ENCODE measurements around the gene PEPD. TPM values are rescaled to one million over a fixed set of nuclear protein-coding genes. Genes with fewer than 3 reads are reported as not detected.

Gene PEPD
- total RNA-seq, 3 donors from 2014 or later = 42.1 to 127 (median 82.3) TPM

DNA sequence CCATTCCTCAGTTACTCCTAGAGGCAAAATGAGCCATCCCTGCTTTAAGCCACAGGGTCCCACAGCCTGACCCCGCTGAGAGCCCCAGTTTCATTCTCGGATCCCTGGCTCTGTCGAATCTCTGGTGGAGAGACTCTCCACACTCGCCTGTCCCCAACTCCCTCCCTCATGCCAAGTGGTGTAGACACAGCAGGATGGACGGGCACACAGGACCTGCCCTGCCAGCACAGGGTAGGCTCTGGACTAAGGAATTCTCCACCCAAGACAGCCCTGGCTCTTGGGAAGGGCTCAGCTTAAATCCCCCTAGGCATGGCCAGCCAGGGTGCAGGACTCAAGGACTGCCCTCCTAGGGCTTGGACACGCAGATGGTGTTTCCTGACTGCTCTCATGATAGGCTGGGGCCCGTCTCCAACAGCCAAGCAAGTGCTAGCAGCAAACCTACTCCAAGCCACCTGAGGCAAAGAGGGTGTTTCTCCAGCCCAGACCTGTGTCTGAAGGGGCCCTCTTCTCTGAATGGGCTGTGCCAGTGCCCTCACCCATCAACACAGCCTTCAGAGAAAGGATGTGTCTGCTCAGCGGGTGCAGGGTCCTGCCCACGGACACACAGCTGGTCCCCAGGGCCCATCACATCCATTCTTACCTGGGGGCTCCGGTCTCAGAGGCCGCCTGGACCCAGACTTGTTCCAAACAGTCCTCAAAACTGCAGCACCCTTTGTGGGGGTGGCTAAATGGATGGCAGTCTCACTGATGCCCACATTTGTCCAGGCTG, 65.3 kb downstream of the PEPD start:
- Histone ChIP-seq H3K36me3 (no peaks in the 10 kb centered on the region), H3K27ac (no peak overlapping the region), H3K9me3 (no peaks in the 10 kb centered on the region), H3K4me3 (no peak overlapping the region), H3K4me1 (no peaks in the 10 kb centered on the region), H3K27me3 (no peaks in the 10 kb centered on the region)
- no peak for TF ChIP-seq POLR2AphosphoS5 (IDR thresholded peaks at IDR 0.05)
- TF ChIP-seq, protein P1, sequence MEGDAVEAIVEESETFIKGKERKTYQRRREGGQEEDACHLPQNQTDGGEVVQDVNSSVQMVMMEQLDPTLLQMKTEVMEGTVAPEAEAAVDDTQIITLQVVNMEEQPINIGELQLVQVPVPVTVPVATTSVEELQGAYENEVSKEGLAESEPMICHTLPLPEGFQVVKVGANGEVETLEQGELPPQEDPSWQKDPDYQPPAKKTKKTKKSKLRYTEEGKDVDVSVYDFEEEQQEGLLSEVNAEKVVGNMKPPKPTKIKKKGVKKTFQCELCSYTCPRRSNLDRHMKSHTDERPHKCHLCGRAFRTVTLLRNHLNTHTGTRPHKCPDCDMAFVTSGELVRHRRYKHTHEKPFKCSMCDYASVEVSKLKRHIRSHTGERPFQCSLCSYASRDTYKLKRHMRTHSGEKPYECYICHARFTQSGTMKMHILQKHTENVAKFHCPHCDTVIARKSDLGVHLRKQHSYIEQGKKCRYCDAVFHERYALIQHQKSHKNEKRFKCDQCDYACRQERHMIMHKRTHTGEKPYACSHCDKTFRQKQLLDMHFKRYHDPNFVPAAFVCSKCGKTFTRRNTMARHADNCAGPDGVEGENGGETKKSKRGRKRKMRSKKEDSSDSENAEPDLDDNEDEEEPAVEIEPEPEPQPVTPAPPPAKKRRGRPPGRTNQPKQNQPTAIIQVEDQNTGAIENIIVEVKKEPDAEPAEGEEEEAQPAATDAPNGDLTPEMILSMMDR (IDR thresholded peaks at IDR 0.05) = no peak
- TF ChIP-seq POLR2A (IDR thresholded peaks at IDR 0.05) = no peak
- intact Hi-C loops (cut with DNase I; ENCODE audit: low total_unique reads) = no loop called here
- peak in 1 of 2 donors; percentile 20 for DNase-seq (ENCODE audit: low spot score in 2 of 2)

DNA sequence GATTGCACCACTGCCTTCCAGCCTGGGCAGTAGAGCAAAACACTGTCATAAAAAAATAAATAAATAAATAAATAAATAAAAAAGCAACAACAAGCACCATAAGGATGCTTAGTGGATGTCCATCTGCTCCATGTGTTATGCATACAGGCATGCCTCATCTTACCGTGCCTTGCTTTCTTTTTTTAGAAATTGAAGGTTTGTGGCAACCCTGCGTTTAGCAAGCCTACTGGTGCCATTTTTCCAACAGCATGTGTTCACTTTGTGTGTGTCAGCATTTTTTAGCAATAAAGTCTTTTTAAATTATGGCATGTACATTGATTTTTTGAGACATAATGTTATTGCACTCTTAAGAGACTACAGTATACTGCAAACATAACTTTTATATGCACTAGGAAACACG, 68.3 kb downstream of the PEPD start:
- H3K36me3 ChIP-seq = no peaks in the 10 kb centered on the region
- H3K4me3 ChIP-seq = no peak overlapping the region
- no peak overlapping the region for H3K27ac ChIP-seq
- H3K27me3 ChIP-seq = no peaks in the 10 kb centered on the region
- no peaks in the 10 kb centered on the region for H3K4me1 ChIP-seq
- DNase-seq (ENCODE audit: low spot score in 2 of 2) = no peak
- TF ChIP-seq POLR2AphosphoS5 (IDR thresholded peaks at IDR 0.05) (no peak), POLR2A (IDR thresholded peaks at IDR 0.05) (no peak)
- TF ChIP-seq, protein P1 (IDR thresholded peaks at IDR 0.05) = no peak
- intact Hi-C loops (cut with DNase I; ENCODE audit: low total_unique reads) = no loop called here
- H3K9me3 ChIP-seq = no peaks in the 10 kb centered on the region

DNA sequence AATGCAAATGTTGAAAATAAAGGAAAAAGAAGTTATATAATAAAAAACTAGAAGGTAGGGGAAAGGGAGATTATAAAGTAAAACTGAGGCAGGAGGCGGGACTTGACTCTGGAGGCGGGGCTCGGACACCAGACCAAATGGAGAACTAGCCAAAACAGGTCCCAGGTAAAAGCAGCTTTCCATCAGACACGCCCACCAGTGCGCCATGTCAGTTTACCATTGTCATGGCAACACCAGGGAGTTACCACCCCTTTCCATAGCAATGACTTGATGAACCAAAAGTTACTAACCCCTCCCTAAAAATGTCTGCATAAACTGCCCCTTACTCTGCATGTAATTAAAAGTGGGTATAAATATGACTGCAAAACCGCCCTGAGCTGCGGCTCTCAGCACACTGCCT, 70.9 kb downstream of the PEPD start:
- DNase-seq (ENCODE audit: low spot score in 2 of 2) = no peak
- no peak overlapping the region for H3K4me3 ChIP-seq
- no peaks in the 10 kb centered on the region for H3K9me3 ChIP-seq
- no peak overlapping the region for H3K27ac ChIP-seq
- TF ChIP-seq, protein P1 (IDR thresholded peaks at IDR 0.05) = no peak
- TF ChIP-seq POLR2AphosphoS5 (IDR thresholded peaks at IDR 0.05) = no peak
- no peak for TF ChIP-seq POLR2A (IDR thresholded peaks at IDR 0.05)
- no peaks in the 10 kb centered on the region for H3K27me3 ChIP-seq
- no peaks in the 10 kb centered on the region for H3K4me1 ChIP-seq
- intact Hi-C loops (cut with DNase I; ENCODE audit: low total_unique reads) = no loop called here
- no peaks in the 10 kb centered on the region for H3K36me3 ChIP-seq

DNA sequence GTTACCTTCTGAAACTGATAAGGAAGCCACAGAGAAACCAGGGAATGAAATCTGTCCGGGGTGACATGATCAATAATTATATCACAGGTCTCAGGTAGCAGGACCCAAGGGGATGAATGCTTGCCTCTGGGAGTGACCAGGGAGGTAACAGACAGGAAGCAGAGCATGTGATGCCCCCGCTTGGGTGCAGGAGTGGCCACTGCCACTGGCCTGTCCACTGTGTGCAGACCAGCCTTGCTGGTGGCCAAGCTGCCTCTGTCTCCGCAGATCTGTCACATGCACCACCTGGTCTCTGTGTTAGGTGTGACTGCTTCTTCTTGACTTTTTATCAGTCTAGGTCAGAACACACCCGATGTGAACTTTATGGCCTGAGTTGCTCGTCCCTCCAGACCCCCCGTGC, 71.8 kb downstream of the PEPD start:
- DNase-seq (ENCODE audit: low spot score in 2 of 2) = no peak
- no peaks in the 10 kb centered on the region for H3K4me1 ChIP-seq
- no peak overlapping the region for H3K4me3 ChIP-seq
- H3K27ac ChIP-seq = no peak overlapping the region
- no peaks in the 10 kb centered on the region for H3K36me3 ChIP-seq
- no peaks in the 10 kb centered on the region for H3K9me3 ChIP-seq
- no peaks in the 10 kb centered on the region for H3K27me3 ChIP-seq
- intact Hi-C loops (cut with DNase I; ENCODE audit: low total_unique reads) = no loop called here
- no peak for TF ChIP-seq POLR2AphosphoS5 (IDR thresholded peaks at IDR 0.05)
- TF ChIP-seq, protein P1 (IDR thresholded peaks at IDR 0.05) = no peak
- no peak for TF ChIP-seq POLR2A (IDR thresholded peaks at IDR 0.05)

DNA sequence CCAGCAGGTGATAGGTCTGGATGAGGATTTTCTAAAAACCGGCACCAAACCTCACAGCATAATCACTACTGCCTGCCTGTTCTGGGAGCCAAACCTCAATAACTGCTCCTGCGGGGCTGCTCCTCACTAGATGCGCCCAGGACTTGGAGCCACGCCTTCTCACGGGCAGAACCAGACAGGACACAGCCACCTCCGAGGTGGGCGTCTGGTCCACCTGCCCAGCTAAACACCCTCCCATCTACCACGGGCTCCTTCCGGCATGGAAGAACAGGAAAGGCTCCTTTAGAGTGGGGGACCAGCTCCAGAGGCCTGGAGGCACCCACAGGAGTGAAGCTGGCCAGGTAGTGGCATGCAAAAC, 73.5 kb downstream of the PEPD start:
- DNase-seq (ENCODE audit: low spot score in 2 of 2) = no peak
- TF ChIP-seq POLR2AphosphoS5 (IDR thresholded peaks at IDR 0.05) (no peak), POLR2A (IDR thresholded peaks at IDR 0.05) (no peak)
- TF ChIP-seq, protein P1 (IDR thresholded peaks at IDR 0.05) = no peak
- Histone ChIP-seq H3K36me3 (no peaks in the 10 kb centered on the region), H3K9me3 (no peaks in the 10 kb centered on the region), H3K27me3 (no peaks in the 10 kb centered on the region), H3K27ac (no peak overlapping the region), H3K4me3 (no peak overlapping the region), H3K4me1 (no peaks in the 10 kb centered on the region)
- intact Hi-C loops (cut with DNase I; ENCODE audit: low total_unique reads) = no loop called here
